Heart right ventricle (tissue), 16 donors: ENCODE results near the gene IGFALS. TPM values are rescaled to one million over a fixed set of nuclear protein-coding genes. Genes with fewer than 3 reads are reported as not detected.

Source experiments
- ATAC-seq, 8 donors: fragments of 200-7000 bp; cut with Tn5 transposase; one replicate each; pipeline ENCODE4 v1.9.1; 2020; ENCODE audit warnings: mild to moderate bottlenecking in 8 of 8, moderate library complexity in 8 of 8, moderate number of reproducible peaks in 1 of 8
- DNase-seq, 2 donors: peaks; one replicate each; pipeline ENCODE4 v3.0.0-alpha.2; 2020
- H3K27ac ChIP-seq, 10 donors: fragments of 200-600 bp; sonication (generic) in 2 of 10; one replicate each; pipeline versions ENCODE4 v1.5.0 to v1.8.0; 2020 to 2022; ENCODE audit warnings: mild to moderate bottlenecking in 3 of 10
- H3K27me3 ChIP-seq, 7 donors: fragments of 200-600 bp; one replicate each; pipeline ENCODE4 v1.8.0; 2021 to 2022; ENCODE audit warnings: mild to moderate bottlenecking in 2 of 7
- H3K36me3 ChIP-seq, 9 donors: fragments of 200-600 bp; sonication (generic) in 1 of 9; one replicate each; pipeline versions ENCODE4 v1.5.0 to v1.8.0; 2020 to 2022; ENCODE audit warnings: mild to moderate bottlenecking in 2 of 9
- H3K4me1 ChIP-seq, 9 donors: fragments of 200-600 bp; sonication (generic) in 1 of 9; one replicate each; pipeline versions ENCODE4 v1.5.0 to v1.8.0; 2020 to 2022; ENCODE audit warnings: mild to moderate bottlenecking in 4 of 9
- H3K4me3 ChIP-seq, 10 donors: fragments of 200-600 bp; sonication (generic) in 2 of 10; one replicate each; pipeline versions ENCODE4 v1.5.0 to v1.8.0; 2020 to 2022; ENCODE audit warnings: mild to moderate bottlenecking in 7 of 10, moderate library complexity in 2 of 10
- H3K9me3 ChIP-seq, 11 donors: fragments of 200-600 bp in 10 of 11; sonication (generic) in 2 of 11; one replicate each; pipeline versions ENCODE4 v1.5.0 to v1.8.0; 2013 to 2022; ENCODE audit warnings: mild to moderate bottlenecking in 2 of 11, control low read depth in 1 of 11, moderate library complexity in 1 of 11
- WGBS, 2 donors: extraction: QIAGEN DNeasy Blood & Tissue Kit; methylation state at CpG; one replicate each; pipeline ENCODE4 v1.1.7; 2013; ENCODE audit warnings: inconsistent platforms in 1 of 2; 5-methylcytosine and 5-hydroxymethylcytosine counted together
- intact Hi-C, 10 donors: fragments of 100-400 bp; cut with DNase I; formaldehyde crosslinking; loops; one replicate each; pipeline versions ENCODE4 v1.11.1 to v1.14.2; 2022
- polyA plus RNA-seq, 2 donors: library from polyadenylated mRNA; stranded (reverse); fragments of 200-250 nt; gene quantifications; one replicate each; pipeline ENCODE4 v1.2.3, GENCODE V29; 2013
- total RNA-seq, 10 donors: library from RNA; stranded (reverse); fragmentation: NEBNext Ultra II Directional in 3 of 10; extraction: Animal tissue kit (Norgen Biotek cat#: 25700) in 3 of 10; gene quantifications; one replicate each; pipeline versions ENCODE4 v1.2.1 to v1.2.4, GENCODE V29; 2021 to 2023
- TF ChIP-seq, protein P1 (sequence below), 9 donors: fragments of 200-600 bp; sonication (generic) in 2 of 9; IDR thresholded peaks; one replicate each; pipeline versions ENCODE4 v1.5.0 to v1.8.0; 2021 to 2022; ENCODE audit warnings: antibody characterized with exemption in 9 of 9, mild to moderate bottlenecking in 5 of 9, moderate library complexity in 1 of 9
- donor health status: Arrhythmogenic right ventricular cardiomyopathy.
- donor health status: ischemic (EF 13 %, LVEDD 7.1; RV severe dilation, severe dysfunction).
- donor health status: healthy with polysubstance abuse.
- donor health status: DM: no; HTN: yes; CAD: no.
- donor health status: DM: no; HTN: no; CAD: no.
- donor health status: ischemic (EF 25% LVEDD 6.9; RV normal size, moderate dysfunction).
- donor health status: ischemic (EF 25% LVEDD 5.7; RV mildly dilated, moderate dysfunction).
- donor health status: healthy.
- donor health status: DM: yes; HTN: yes; CAD: no.
- donor health status: Ischemic cardiomyopathy.
- donor health status: ischemic (EF 35%, LVEDD 5.7; RV mildly dilated, moderate dysfunction).
- donor health status: nonischemic (EF 11% LVEDD 7.7; RV severe dilation, severe dysfunction).
- donor health status: DM: yes; HTN: yes; CAD: no.
- donor health status: PGD.
- donor health status: ischemic (EF 29% LVEDD 5.4; RV normal size, mild dysfunction).
- donor health status: nonischemic (EF 23%, LVEDD 6.1; RV moderate dilation, normal function).

IGFALS gene
- total and polyA plus RNA-seq, 12 donors = 0.04 to 0.59 (median 0.13) TPM; not detected in 6

DNA sequence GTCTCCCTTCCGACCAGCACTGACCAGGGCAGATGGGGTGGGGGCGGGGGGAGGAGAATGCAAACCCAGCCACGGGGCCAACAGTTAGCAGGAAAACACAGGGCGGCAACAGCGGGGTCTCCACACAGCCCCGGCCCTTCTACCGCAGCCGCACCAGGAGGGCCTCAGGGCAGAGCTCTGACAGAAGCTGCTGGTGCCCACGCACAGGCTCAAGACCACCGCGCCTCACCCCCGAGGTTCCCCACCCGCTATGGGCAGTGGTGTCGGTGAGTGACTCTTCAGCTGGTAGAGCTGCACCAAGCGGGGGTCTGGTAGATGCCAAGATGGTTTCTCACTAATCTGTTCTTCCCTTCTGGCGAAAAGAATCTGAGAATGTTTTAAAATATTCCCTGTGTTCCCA lies 17.0 kb upstream of the IGFALS start:
- TF ChIP-seq, protein P1, sequence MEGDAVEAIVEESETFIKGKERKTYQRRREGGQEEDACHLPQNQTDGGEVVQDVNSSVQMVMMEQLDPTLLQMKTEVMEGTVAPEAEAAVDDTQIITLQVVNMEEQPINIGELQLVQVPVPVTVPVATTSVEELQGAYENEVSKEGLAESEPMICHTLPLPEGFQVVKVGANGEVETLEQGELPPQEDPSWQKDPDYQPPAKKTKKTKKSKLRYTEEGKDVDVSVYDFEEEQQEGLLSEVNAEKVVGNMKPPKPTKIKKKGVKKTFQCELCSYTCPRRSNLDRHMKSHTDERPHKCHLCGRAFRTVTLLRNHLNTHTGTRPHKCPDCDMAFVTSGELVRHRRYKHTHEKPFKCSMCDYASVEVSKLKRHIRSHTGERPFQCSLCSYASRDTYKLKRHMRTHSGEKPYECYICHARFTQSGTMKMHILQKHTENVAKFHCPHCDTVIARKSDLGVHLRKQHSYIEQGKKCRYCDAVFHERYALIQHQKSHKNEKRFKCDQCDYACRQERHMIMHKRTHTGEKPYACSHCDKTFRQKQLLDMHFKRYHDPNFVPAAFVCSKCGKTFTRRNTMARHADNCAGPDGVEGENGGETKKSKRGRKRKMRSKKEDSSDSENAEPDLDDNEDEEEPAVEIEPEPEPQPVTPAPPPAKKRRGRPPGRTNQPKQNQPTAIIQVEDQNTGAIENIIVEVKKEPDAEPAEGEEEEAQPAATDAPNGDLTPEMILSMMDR (IDR thresholded peaks at IDR 0.05) = no peak
- H3K9me3 ChIP-seq = peaks cover 0 to 4% (median 0%) of the 10 kb centered on the region in 11 donors

DNA sequence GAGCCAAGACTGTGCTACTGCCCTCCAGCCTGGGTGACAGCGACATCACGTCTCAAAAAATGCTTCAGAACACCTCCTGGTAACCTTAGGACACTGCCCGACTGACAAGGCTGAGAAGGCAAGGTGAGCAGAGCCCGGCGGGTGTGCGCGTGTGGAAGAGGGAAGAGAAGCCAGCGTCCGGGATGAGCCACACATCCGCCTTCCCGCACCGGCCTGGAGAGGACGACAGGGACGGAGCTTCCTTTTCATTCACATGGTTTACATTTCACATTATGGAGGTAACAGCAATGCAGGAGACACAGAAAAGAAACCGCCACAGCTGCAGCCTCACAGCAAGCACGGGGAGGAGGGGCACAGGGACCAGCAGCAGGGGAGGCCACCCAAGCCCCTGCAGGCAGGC lies 16.6 kb upstream of the IGFALS start:
- TF ChIP-seq, protein P1 (IDR thresholded peaks at IDR 0.05) = no peak
- intact Hi-C loops = no loop called here
- Histone ChIP-seq H3K9me3 (peaks cover 0 to 4% (median 0%) of the 10 kb centered on the region in 11 donors), H3K36me3 (peaks cover 0 to 80% (median 18%) of the 10 kb centered on the region in 9 donors), H3K27me3 (no peaks in the 10 kb centered on the region), H3K27ac (no peak overlapping the region), H3K4me1 (no peaks in the 10 kb centered on the region), H3K4me3 (no peak overlapping the region)
- no peak for DNase-seq
- WGBS, 2 donors = 96 to 97% methylated on average over 16 of the region's 16 CpGs
- no peak for ATAC-seq

More for the DNA sequence above, 17.0 kb upstream of the IGFALS start:
- ATAC-seq = no peak
- Histone ChIP-seq H3K27ac (no peak overlapping the region), H3K4me1 (no peaks in the 10 kb centered on the region), H3K36me3 (peaks cover 0 to 77% (median 16%) of the 10 kb centered on the region in 9 donors), H3K4me3 (no peak overlapping the region), H3K27me3 (no peaks in the 10 kb centered on the region)
- no peak for DNase-seq
- WGBS, 2 donors = 96 to 98% methylated on average over 16 of the region's 16 CpGs
- intact Hi-C loops = no loop called here

DNA sequence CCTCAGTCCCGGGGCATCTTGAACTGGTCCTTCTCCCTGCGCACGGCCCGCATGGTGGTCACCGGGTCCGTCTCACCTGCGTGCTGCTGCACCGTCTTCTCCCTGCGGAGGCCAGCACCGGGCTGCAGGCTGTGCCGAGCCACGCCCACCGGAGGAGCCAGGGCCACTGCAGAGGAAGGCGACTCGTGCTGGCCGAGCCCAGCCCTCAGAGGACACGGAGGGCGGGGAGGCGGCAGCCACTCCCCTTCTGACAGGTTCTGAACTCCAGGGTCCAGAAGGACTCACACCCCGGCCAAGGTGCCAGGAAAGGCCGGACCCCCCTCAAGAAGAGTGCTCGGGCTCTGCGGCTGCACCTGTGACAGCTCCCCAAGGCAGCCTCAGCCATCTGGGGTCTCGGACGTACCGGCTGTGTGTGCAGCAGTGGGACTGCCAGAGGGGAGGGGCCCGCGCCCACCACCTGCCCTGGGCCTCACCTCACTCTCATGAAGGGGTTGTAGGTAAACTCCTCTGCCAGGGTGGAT lies 15.8 kb upstream of the IGFALS start:
- TF ChIP-seq, protein P1 (IDR thresholded peaks at IDR 0.05) = no peak
- 73 to 83% methylated on average over 27 to 28 of the region's 28 CpGs for WGBS, 2 donors
- Histone ChIP-seq H3K4me3 (no peak overlapping the region), H3K27ac (no peak overlapping the region), H3K36me3 (peaks cover 0 to 86% (median 18%) of the 10 kb centered on the region in 9 donors), H3K9me3 (peaks cover 0 to 4% (median 0%) of the 10 kb centered on the region in 11 donors), H3K27me3 (no peaks in the 10 kb centered on the region), H3K4me1 (no peaks in the 10 kb centered on the region)
- no peak for DNase-seq
- no peak for ATAC-seq
- intact Hi-C loops = no loop called here

DNA sequence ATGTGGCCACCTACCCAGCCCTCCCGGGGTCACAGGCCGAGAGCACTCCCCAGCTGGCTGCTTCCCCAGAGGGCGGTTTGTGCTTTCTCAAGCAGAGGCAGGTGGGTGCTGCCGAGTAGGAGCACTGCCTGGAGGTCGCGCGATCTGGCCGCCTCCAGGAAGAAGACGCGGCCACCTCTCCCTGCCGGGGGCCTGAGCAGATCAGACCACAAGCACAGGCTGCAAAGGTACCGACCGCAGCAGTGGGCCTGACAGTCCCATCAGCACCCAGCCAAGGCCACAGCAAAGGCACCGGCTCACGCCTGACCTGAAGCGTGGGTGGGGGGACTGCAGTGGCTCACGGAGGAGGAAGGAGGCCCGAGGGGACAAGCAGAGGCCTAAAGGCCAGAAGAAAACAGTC lies 15.2 kb upstream of the IGFALS start:
- intact Hi-C loops = no loop called here
- Histone ChIP-seq H3K4me3 (no peak overlapping the region), H3K9me3 (peaks cover 0 to 4% (median 0%) of the 10 kb centered on the region in 11 donors), H3K4me1 (no peaks in the 10 kb centered on the region), H3K27me3 (no peaks in the 10 kb centered on the region), H3K27ac (no peak overlapping the region), H3K36me3 (peaks cover 0 to 81% (median 18%) of the 10 kb centered on the region in 9 donors)
- ATAC-seq (no peak), DNase-seq (no peak)
- 80 to 88% methylated on average over 18 of the region's 18 CpGs for WGBS, 2 donors
- TF ChIP-seq, protein P1 (IDR thresholded peaks at IDR 0.05) = no peak
